ENCODE data around the gene SQOR. TPM values are rescaled to one million over a fixed set of nuclear protein-coding genes. Genes with fewer than 3 reads are reported as not detected.

SQOR gene
- total and polyA plus RNA-seq, 2 experiments from 2014 or later: 0.23 TPM; not detected in 1

- Histone ChIP-seq H3F3A (replicated peaks; ENCODE audit: low read depth) (no peaks in the 10 kb centered on the region), H3K9me2 (ENCODE audit: insufficient read depth) (no peaks in the 10 kb centered on the region), H3K4me2 (peak overlapping the region; percentile 94), H3K27me3 (ENCODE audit: insufficient read depth) (peaks cover 47% of the 10 kb centered on the region), H3K4me1 (ENCODE audit: insufficient read depth) (peaks cover 4% of the 10 kb centered on the region; the same call in 1 of the 2 replicates), H3K4me3 (peak overlapping the region; percentile 77), H3K36me3 (ENCODE audit: insufficient read depth) (no peaks in the 10 kb centered on the region), H2AFZ (peak overlapping the region; percentile 99), H3K27ac (ENCODE audit: low read depth) (no peak overlapping the region), H3K79me2 (replicated peaks; ENCODE audit: insufficient read depth) (no peaks in the 10 kb centered on the region), H4K20me1 (replicated peaks; ENCODE audit: insufficient read depth) (no peaks in the 10 kb centered on the region)
- Mint-ChIP-seq H3K27me3 (ENCODE audit: insufficient read depth, low read depth, poor library complexity) (peaks cover 26% of the 10 kb centered on the region), H3K9me3 (peaks cover 30% of the 10 kb centered on the region), H3K27ac (no peak overlapping the region), H3K4me1 (peaks cover 4% of the 10 kb centered on the region; the same call in 2 of the 3 replicates), H3K4me3 (peak overlapping the region; percentile 78), H3K36me3 (ENCODE audit: low read depth) (no peaks in the 10 kb centered on the region)
- DNase-seq (ENCODE audit: low spot score): peak; percentile 74
- ATAC-seq: peak; percentile 69
- TF ChIP-seq NANOG (IDR thresholded peaks at IDR 0.05; ENCODE audit: borderline replicate concordance): no peak
- TF ChIP-seq STAT1 (IDR thresholded peaks at IDR 0.05; ENCODE audit: unreplicated experiment): no peak
- no peak for TF ChIP-seq ZNF331 (CRISPR knock-in tag; IDR thresholded peaks at IDR 0.05; ENCODE audit: low read depth)
- no peak for TF ChIP-seq ZNF114 (CRISPR knock-in tag; IDR thresholded peaks at IDR 0.05)
- no peak for TF ChIP-seq CREB1 (CRISPR knock-in tag; IDR thresholded peaks at IDR 0.05; ENCODE audit: low read depth)
- peak; percentile 39 for TF ChIP-seq EZH2 (IDR thresholded peaks at IDR 0.05; ENCODE audit: low read depth, unreplicated experiment)
- TF ChIP-seq CTCF (conservative IDR thresholded peaks at IDR 0.05; ENCODE audit: low read depth in 2 of 2): peak; percentile 56 to 58
- TF ChIP-seq POLR2AphosphoS5 (IDR thresholded peaks at IDR 0.05; ENCODE audit: low read depth): no peak
Measured at GRCh38 chr15:45635191-45635638, 386 bp downstream of the SQOR start.

- Mint-ChIP-seq H3K4me1 (peaks cover 4% of the 10 kb centered on the region; the same call in 2 of the 3 replicates), H3K4me3 (peak overlapping the region; percentile 78), H3K27ac (no peak overlapping the region), H3K9me3 (peaks cover 26% of the 10 kb centered on the region), H3K36me3 (ENCODE audit: low read depth) (no peaks in the 10 kb centered on the region), H3K27me3 (ENCODE audit: insufficient read depth, low read depth, poor library complexity) (peaks cover 26% of the 10 kb centered on the region)
- Histone ChIP-seq H3F3A (replicated peaks; ENCODE audit: low read depth) (no peaks in the 10 kb centered on the region), H3K4me2 (peak overlapping the region; percentile 94), H3K27ac (ENCODE audit: low read depth) (no peak overlapping the region), H3K79me2 (replicated peaks; ENCODE audit: insufficient read depth) (no peaks in the 10 kb centered on the region), H4K20me1 (replicated peaks; ENCODE audit: insufficient read depth) (no peaks in the 10 kb centered on the region), H3K4me1 (ENCODE audit: insufficient read depth) (peaks cover 4% of the 10 kb centered on the region; the same call in 1 of the 2 replicates), H3K27me3 (ENCODE audit: insufficient read depth) (peaks cover 47% of the 10 kb centered on the region), H2AFZ (peak overlapping the region; percentile 99), H3K36me3 (ENCODE audit: insufficient read depth) (no peaks in the 10 kb centered on the region), H3K4me3 (peak overlapping the region; percentile 77), H3K9me2 (ENCODE audit: insufficient read depth) (no peaks in the 10 kb centered on the region)
- ATAC-seq (no peak), DNase-seq (ENCODE audit: low spot score) (no peak)
- no peak for TF ChIP-seq ZNF462 (CRISPR knock-in tag; IDR thresholded peaks at IDR 0.05)
- TF ChIP-seq EZH2 (IDR thresholded peaks at IDR 0.05; ENCODE audit: low read depth, unreplicated experiment): no peak
- TF ChIP-seq CTCF (conservative IDR thresholded peaks at IDR 0.05; ENCODE audit: low read depth in 2 of 2): no peak
- TF ChIP-seq CREB1 (CRISPR knock-in tag; IDR thresholded peaks at IDR 0.05; ENCODE audit: low read depth): no peak
- TF ChIP-seq STAT1 (IDR thresholded peaks at IDR 0.05; ENCODE audit: unreplicated experiment): no peak
Measured at GRCh38 chr15:45635763-45636292, 999 bp downstream of the SQOR start.

All from GM23338 (cell line).